ENCODE measurements around the gene CAPZA3. TPM values are rescaled to one million over a fixed set of nuclear protein-coding genes. Genes with fewer than 3 reads are reported as not detected.
"Not testable (repeated sequence)": the region's sequence is repeated elsewhere in the genome, so short reads cannot be mapped to it uniquely, and the experiment has no call there.

The CAPZA3 gene, protein sequence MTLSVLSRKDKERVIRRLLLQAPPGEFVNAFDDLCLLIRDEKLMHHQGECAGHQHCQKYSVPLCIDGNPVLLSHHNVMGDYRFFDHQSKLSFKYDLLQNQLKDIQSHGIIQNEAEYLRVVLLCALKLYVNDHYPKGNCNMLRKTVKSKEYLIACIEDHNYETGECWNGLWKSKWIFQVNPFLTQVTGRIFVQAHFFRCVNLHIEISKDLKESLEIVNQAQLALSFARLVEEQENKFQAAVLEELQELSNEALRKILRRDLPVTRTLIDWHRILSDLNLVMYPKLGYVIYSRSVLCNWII
- not detected in 2 replicates for total RNA-seq

- DNase-seq (ENCODE audit: extremely low read depth, low read depth, low spot score): no peak
Observed at GRCh38 chr12:18737819-18738218, at the start of gene CAPZA3, which contains the start of gene PLCZ1. Gene CAPZA3, plus strand, starts transcription at chr12:18738119. Its CDS starts 150 bp downstream, at chr12:18738269. Gene PLCZ1, minus strand, starts transcription at chr12:18738012. Its CDS starts 641 bp downstream, at chr12:18737371.

GRCh38 chr12:18689771-18690170, 48.1 kb upstream of the CAPZA3 start:
- DNase-seq (ENCODE audit: extremely low read depth, low read depth, low spot score): no peak

DNA sequence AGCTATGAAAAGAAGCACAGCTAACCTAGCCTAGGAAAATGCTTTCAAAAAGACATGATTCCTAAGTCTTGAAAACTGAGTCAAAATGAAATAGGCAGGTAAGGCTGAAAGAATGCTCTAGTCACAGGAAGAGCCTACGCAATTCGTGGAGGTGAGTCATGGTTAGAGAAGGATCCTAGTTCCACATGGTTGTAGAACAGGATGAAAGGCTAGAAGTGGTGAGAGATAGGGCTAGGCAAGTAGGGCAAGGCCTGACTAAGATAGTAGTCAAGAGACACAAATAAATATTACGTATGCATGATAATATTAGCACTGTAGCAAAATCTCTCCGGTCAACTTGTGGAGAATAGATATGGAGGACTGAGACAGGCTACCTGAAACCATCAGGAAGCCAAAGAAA, 47.3 kb upstream of the CAPZA3 start:
- DNase-seq (ENCODE audit: extremely low read depth, low read depth, low spot score): no peak

DNA sequence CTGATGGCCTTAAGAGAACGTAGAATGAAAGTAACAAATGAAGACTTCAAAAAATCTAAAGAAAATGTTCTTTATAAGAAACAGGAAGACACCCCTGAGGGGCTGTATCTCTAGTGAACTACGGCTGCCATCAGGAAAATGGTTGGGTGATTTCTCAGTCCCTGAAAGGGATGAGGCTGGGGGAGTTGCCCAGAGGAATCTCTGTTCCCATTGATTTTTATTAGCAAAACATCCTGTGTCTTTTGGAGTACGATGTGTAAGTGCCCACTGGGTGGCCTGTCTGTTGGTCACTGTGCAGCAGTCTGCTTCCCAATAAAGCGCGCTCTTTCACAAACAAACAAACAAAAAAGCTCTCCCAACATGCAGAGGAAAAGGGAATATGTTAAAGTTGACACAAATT, 43.9 kb upstream of the CAPZA3 start:
- not testable (repeated sequence) for DNase-seq (ENCODE audit: extremely low read depth, low read depth, low spot score)

- DNase-seq (ENCODE audit: extremely low read depth, low read depth, low spot score): no peak
Observed at GRCh38 chr12:18696971-18697602, 40.8 kb upstream of the CAPZA3 start.

DNA sequence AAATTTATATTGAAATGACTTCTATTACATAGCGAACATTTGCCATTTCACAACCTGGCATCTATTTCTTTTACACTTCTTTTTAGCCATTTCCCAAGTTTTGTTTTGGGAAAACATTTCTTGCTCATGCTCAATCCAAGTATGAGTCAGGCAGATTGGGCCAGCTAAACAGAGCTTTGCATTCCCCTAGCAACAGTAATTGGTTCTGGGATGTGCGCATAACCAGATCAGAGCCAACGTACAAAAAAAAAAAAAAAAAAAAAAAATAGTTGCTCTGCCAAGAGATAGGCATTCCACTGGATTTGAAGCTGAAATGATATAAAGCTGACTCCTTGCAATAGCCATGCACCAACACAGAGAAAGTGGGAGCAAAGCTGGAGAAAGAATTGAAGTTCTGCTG, 37.6 kb upstream of the CAPZA3 start:
- no peak for DNase-seq (ENCODE audit: extremely low read depth, low read depth, low spot score)

GRCh38 chr12:18703321-18703720, 34.6 kb upstream of the CAPZA3 start:
- DNase-seq (ENCODE audit: extremely low read depth, low read depth, low spot score): no peak

DNA sequence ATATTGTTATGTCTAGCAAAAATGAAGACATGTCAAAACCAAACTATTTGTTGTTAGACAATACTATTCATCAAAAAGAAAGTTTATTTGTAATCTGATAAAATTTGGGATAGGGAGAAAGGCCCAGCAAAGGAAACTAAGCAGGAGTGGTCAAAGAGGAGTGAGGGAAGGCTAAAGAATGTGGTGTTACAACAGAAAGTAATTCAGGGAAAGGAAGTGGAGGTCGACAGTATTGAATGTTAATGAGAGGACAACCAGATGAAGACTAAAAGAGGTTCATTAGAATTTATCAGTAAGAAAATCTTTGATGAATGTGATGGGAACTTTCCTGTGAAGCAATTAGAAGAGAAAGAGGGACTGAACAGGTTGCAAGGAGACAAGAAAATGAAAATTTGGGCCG, 34.0 kb upstream of the CAPZA3 start:
- no peak for DNase-seq (ENCODE audit: extremely low read depth, low read depth, low spot score)

DNA sequence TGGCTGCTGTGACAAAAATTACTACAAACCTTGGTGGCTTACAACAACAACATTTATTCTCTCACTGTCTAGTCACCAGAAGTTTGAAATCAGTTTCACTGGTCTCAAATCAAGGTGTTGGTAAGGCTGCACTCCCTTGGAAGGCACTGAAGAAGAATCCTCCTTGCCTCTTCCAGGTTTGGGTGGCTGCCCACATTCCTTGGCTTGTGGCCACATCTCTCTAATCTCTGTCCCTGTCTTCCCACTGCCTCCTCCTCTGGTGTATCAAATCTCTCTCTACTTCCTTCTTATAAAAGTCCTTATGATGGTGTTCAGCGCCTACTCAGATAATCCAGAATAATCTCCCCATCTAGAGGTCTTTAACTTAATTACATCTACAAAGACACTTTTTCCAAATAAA, 31.1 kb upstream of the CAPZA3 start:
- DNase-seq (ENCODE audit: extremely low read depth, low read depth, low spot score): no peak

- no peak for DNase-seq (ENCODE audit: extremely low read depth, low read depth, low spot score)
Observed at GRCh38 chr12:18716236-18716635, 21.7 kb upstream of the CAPZA3 start.

DNA sequence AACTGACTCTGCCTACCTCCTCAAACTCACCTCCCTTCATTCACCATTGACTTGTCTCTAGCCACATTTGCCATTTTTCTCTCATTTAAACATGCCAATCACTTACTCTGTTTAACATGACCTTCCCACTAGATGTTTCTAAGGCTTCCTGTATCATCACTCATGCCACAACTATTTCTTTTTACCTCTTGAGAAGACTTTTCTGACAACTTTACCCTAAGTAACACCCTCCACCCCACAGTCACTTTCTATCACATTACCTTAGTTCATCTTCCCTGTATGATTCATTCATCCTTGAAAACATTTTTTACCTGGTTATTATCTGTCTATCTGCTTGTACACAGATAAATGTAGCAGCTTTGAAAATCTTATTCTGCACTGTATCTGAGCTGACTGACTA, 19.5 kb upstream of the CAPZA3 start:
- no peak for DNase-seq (ENCODE audit: extremely low read depth, low read depth, low spot score)

GRCh38 chr12:18719922-18720510, 17.9 kb upstream of the CAPZA3 start:
- no peak for DNase-seq (ENCODE audit: extremely low read depth, low read depth, low spot score)

GRCh38 chr12:18720690-18721089, 17.2 kb upstream of the CAPZA3 start:
- no peak for DNase-seq (ENCODE audit: extremely low read depth, low read depth, low spot score)

DNA sequence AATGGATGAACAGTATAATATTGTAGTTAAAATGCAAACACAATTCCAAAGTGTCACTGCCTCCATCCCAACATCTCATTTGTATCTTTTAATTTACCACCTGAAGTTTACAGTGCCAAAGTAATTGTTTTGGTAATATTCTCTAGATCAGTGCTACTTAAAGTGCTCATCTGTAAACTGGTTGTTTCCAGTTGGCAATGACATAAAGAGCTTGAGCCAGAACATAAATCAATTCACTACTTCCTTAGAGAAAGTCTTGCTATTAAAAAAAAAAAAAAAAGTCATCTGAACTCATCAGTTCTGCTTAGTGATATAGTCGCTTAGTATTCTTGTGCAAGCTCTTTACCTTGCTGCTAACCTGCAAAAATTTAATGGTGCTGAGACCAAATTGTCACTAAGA, 16.5 kb upstream of the CAPZA3 start:
- no peak for DNase-seq (ENCODE audit: extremely low read depth, low read depth, low spot score)

DNA sequence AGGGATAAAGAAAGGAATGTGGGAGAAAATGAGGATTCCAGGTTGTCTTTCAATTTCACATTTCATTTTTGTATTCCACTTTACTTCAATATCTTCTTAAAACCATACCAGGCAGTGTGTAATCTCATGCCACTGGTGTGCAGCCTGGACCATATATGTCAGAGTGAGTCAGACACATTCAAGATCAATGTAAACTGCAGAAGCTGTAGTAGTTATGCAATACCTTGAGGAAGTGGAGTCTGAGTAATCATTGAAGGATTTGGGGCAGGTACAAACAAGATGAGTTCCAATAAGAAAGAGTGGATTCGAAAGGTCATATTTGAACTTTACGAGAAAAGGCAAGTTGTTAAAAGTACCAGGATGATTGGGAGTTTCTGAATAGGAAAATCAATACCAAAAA, 14.2 kb upstream of the CAPZA3 start:
- DNase-seq (ENCODE audit: extremely low read depth, low read depth, low spot score): no peak

GRCh38 chr12:18731156-18731555, 6.8 kb upstream of the CAPZA3 start:
- no peak for DNase-seq (ENCODE audit: extremely low read depth, low read depth, low spot score)

DNA sequence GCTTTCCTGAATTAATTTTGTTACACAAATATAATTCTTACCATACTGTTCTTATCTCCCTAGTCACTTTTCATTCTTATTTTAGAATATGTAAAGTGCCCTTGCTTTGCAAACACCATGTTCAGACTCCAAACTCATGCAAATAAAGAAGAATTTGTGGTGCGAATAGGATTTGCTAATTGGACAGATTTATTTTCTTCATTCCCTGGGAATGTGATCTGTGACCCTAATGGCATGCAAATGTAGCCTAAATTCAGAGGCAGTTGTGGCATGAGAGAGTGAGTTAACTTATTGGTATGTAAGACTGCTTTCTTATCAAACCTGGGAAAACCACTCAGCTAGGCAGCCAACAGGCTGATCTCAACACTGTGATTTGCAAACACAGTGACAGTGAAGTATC, 10.0 kb downstream of the CAPZA3 start:
- DNase-seq (ENCODE audit: extremely low read depth, low read depth, low spot score): no peak

- DNase-seq (ENCODE audit: extremely low read depth, low read depth, low spot score): no peak
Observed at GRCh38 chr12:18749386-18749957, 11.6 kb downstream of the CAPZA3 start.

DNA sequence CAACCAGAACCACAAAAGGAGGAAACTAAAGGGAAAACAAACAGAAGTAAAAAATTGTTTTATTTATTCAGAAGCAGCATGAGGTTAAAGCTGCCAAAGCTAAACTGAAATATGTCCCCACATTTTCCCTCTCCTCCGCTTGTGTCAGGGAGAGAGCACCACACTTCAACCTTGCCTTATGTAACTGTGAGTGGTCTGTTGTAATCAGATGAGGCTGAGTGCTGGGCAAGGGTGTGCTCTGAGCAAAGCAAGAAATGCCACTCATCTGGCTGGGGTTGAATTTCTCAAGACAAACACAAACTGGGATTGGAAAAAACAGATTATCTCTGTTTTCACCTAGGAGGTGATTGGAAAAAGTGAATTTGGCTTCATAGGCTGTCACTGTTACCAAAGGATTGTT, 12.2 kb downstream of the CAPZA3 start:
- no peak for DNase-seq (ENCODE audit: extremely low read depth, low read depth, low spot score)

GRCh38 chr12:18751866-18752265, 13.9 kb downstream of the CAPZA3 start:
- no peak for DNase-seq (ENCODE audit: extremely low read depth, low read depth, low spot score)

GRCh38 chr12:18752280-18752920, 14.5 kb downstream of the CAPZA3 start:
- no peak for DNase-seq (ENCODE audit: extremely low read depth, low read depth, low spot score)
